HCT116 (cell line): Measurements from ENCODE around the gene MID1.

ENCODE experiments used
- EZH2 ChIP-seq: fragments of 200-600 bp; sonication (generic); IDR thresholded peaks from 2 replicates; pipeline ENCODE4 v1.6.1; 2017; ENCODE audit warnings: antibody characterized with exemption, mixed run types
- POLR2A ChIP-seq: IDR thresholded peaks from 2 replicates; pipeline ENCODE4 v1.7.0; 2011; ENCODE audit warnings: borderline replicate concordance; ENCODE audit not compliant: insufficient read depth, insufficient read length; ENCODE audit errors: extremely low read depth
- REST ChIP-seq: IDR thresholded peaks from 2 replicates; pipeline ENCODE4 v1.6.1; 2012; ENCODE audit warnings: low read depth
- TF ChIP-seq, protein P1 (sequence below), 3 experiments: fragments of 200-600 bp in 1 of 3; sonication (generic) in 1 of 3; IDR thresholded peaks in 2 of 3; conservative IDR thresholded peaks in 1 of 3; 2 replicates each; pipeline ENCODE4 v1.5.1; 2012 to 2017; ENCODE audit warnings: low read depth in 2 of 3, low read length in 2 of 3, antibody characterized with exemption in 1 of 3, borderline replicate concordance in 1 of 3, control low read depth in 1 of 3, mild to moderate bottlenecking in 1 of 3, mixed read lengths in 1 of 3, mixed run types in 1 of 3, moderate library complexity in 1 of 3; ENCODE audit not compliant: insufficient read depth in 1 of 3

- TF ChIP-seq, protein P1, sequence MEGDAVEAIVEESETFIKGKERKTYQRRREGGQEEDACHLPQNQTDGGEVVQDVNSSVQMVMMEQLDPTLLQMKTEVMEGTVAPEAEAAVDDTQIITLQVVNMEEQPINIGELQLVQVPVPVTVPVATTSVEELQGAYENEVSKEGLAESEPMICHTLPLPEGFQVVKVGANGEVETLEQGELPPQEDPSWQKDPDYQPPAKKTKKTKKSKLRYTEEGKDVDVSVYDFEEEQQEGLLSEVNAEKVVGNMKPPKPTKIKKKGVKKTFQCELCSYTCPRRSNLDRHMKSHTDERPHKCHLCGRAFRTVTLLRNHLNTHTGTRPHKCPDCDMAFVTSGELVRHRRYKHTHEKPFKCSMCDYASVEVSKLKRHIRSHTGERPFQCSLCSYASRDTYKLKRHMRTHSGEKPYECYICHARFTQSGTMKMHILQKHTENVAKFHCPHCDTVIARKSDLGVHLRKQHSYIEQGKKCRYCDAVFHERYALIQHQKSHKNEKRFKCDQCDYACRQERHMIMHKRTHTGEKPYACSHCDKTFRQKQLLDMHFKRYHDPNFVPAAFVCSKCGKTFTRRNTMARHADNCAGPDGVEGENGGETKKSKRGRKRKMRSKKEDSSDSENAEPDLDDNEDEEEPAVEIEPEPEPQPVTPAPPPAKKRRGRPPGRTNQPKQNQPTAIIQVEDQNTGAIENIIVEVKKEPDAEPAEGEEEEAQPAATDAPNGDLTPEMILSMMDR (IDR thresholded peaks at IDR 0.05 in 2 of 3, conservative IDR thresholded peaks at IDR 0.05 in 1 of 3; ENCODE audit: borderline replicate concordance in 1 of 3, insufficient read depth in 1 of 3, low read depth in 2 of 3, low read length in 2 of 3): no peak
- TF ChIP-seq REST (no peak), POLR2A (no peak), EZH2 (no peak)
These were observed 83.1 kb downstream of the MID1 start for GRCh38 chrX:10537308-10537707.
